22Rv1 (cell line): ENCODE results near the gene MXI1.

Source experiments
- H3K27ac ChIP-seq: fragments of 450-650 bp; 2 replicates; pipeline ENCODE4 v1.5.1; 2017
- ZFX ChIP-seq: fragments of 450-650 bp; IDR thresholded peaks from 2 replicates; pipeline ENCODE4 v1.6.1; 2017; ENCODE audit warnings: antibody characterized with exemption, borderline replicate concordance
- TF ChIP-seq, protein P1 (sequence below): fragments of 450-650 bp; IDR thresholded peaks from 2 replicates; pipeline ENCODE4 v1.5.1; 2017; ENCODE audit warnings: mild to moderate bottlenecking

The MXI1 gene

DNA sequence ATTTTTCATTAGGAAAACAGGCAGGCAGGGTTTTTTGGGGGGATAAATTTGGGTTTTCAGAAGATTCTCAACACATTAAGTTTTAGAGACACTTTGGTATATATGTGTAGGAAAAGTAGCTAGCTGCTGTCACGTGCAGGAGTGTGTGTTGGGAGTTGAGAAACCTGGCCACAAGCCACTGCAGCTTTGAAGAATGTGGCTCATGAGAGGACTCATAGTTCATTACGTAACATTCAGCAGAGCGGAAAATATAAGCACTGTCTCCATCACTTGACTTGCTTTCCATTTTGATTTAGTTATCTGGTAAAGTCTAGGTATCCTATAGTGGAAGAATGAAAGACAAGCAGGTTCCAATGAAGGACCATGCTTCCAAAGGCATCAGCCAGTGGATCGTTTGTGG lies 66.1 kb downstream of the MXI1 start:
- TF ChIP-seq, protein P1, sequence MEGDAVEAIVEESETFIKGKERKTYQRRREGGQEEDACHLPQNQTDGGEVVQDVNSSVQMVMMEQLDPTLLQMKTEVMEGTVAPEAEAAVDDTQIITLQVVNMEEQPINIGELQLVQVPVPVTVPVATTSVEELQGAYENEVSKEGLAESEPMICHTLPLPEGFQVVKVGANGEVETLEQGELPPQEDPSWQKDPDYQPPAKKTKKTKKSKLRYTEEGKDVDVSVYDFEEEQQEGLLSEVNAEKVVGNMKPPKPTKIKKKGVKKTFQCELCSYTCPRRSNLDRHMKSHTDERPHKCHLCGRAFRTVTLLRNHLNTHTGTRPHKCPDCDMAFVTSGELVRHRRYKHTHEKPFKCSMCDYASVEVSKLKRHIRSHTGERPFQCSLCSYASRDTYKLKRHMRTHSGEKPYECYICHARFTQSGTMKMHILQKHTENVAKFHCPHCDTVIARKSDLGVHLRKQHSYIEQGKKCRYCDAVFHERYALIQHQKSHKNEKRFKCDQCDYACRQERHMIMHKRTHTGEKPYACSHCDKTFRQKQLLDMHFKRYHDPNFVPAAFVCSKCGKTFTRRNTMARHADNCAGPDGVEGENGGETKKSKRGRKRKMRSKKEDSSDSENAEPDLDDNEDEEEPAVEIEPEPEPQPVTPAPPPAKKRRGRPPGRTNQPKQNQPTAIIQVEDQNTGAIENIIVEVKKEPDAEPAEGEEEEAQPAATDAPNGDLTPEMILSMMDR: no peak
- TF ChIP-seq ZFX: no peak
- no peak overlapping the region for H3K27ac ChIP-seq

DNA sequence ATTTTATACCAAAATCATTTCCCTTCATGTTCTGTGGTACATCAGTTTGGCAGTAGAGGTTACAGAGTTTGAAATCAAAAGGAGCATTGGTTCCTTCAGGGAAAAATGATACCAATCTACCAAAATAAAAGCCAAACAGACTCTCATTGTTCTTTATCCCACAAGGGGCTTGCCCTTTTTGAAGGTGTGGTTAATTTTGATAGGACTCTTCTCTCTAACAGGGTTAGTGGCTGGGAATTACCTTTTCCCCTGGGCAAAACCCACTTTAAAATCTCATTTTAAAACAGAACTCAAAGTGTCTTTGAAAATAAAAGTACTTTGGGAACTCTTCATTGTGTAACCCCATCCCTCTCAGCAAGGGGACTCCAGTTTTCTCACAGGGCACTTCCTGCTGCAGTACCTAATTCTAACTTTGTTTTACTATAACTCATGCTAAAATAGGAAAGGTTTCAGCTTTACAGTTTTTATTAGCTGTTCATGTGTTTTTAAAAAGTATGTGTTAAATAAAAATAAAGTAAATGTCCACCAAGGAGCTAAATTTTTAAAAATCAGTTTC lies 66.7 kb downstream of the MXI1 start:
- no peak overlapping the region for H3K27ac ChIP-seq
- TF ChIP-seq ZFX: no peak
- TF ChIP-seq, protein P1: no peak

DNA sequence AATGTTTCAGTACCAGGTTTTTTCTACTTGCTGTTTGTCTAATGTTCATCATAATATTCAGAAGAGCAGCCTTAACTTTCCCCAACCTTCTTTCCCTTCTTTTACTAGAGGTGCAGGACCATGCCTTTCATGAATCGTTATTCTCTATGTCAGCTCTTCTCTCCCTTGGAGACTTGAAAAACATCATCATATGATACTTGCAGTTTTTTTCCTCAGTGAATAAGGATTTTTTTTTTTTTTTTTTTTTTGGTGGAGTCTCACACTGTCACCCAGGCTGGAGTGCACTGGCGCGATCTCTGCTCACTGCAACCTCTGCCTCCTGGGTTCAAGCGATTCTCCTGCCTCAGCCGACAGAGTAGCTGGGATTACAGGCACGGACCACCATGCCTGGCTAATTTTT lies 67.2 kb downstream of the MXI1 start:
- no peak for TF ChIP-seq ZFX
- TF ChIP-seq, protein P1: no peak
- H3K27ac ChIP-seq: no peak overlapping the region

DNA sequence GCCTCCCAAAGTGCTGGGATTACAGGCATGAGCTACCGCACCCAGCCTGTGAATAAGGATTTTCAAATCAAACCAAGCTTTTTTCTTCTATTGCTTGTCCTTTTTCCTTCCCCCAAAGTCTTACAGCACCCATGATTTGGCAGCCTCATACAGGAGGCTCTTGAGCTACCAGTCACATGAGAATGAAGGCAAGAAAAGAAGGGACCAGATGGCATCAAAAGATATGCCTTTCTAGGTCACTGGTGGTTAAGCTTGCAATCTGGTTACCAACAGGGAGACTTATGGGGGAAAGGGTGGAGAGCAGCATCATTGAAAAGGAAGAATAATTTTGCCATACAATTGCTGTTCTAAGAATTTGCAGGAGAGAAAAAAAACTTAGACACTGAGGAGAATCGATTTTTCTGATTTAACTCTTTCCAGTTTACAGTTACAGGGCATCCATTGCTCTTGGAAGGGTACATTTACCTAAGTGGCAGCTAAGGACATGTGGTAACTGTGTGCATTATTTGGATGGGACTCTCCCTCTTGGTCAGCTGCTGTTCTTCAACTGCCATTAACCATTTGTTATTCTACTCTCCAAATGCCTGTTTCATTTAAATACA lies 67.8 kb downstream of the MXI1 start:
- no peak overlapping the region for H3K27ac ChIP-seq
- no peak for TF ChIP-seq ZFX
- TF ChIP-seq, protein P1: no peak

DNA sequence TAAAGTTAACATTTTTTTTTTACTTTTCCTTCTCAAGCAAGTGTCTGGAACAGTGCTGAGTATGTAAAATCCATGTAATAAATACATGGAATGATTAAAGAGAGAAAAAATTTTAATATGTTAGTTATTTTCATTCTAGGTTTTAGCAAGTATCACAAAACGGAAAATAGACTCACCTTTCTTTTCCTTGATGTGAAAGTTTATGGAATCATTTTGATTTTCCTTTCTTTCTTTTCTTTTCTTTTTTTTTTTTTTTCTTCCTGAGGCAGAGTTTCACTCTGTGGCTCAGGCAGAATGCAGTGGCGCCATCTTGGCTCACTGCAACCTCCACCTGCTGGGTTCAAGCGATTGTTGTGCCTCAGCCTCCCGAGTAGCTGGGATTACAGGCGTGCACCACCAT lies 69.2 kb downstream of the MXI1 start:
- H3K27ac ChIP-seq: no peak overlapping the region
- TF ChIP-seq, protein P1: no peak
- TF ChIP-seq ZFX: no peak

DNA sequence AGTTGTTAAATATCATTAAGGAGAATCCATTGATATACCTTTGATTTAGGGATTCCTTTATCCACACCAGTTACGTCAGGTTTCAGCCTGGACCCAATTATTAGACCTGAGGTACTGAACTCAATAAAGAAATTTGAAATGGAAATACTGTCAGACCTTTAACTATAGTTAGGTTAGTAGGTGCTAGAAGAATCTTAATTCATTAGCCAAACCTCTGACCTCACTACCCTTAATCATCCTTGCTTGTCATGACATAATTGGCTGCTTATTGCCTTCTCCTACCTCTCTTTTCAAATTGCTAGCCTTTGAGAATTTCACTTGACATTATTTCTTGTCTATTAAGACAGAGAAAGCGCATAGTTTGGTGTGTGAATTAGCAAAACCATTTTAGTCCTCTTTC lies 70.2 kb downstream of the MXI1 start:
- no peak overlapping the region for H3K27ac ChIP-seq
- TF ChIP-seq, protein P1: no peak
- TF ChIP-seq ZFX: no peak

DNA sequence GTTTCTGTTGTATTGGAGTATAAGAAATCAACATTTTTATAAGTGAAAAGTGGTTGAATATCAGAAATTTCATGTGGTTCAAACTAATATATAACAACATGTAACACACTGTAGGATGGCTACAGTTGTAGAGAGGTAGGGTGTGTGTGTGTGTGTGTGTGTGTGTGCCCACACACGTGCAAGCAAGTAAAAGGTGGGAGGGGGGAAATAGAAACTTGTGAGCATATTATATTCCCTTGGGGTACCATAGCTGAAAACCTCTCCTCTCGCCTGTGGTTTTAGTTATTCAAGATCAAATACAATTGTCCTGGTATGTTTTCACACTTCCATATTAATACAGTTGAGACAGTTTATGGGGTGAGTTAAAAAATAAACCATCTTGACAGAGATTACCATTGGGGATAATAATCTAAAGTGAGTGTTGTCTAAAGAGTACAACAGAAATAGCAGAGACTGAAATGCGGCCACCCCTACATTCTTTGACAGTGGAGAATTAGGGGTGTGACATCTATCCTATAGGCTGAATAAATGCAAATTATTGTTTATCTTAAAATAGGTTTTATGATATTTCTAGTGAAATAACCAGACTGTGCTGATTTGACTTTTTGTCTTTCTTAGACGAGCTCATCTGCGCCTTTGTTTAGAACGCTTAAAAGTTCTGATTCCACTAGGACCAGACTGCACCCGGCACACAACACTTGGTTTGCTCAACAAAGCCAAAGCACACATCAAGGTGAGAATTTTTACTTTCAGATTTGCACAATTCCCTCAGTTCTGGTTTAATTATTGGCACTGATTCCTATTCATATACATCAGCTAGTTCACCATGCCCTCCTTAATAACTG lies 71.4 kb downstream of the MXI1 start:
- H3K27ac ChIP-seq: no peak overlapping the region
- TF ChIP-seq, protein P1: no peak
- no peak for TF ChIP-seq ZFX
